HG03280 (cell line): ENCODE measurements around the gene RPGR.

Experiments used
- ATAC-seq: cut with Tn5 transposase; IDR thresholded peaks from one replicate; pipeline ENCODE4 v1.9.1; 2021; ENCODE audit warnings: mild to moderate bottlenecking, moderate library complexity; ENCODE audit not compliant: unreplicated experiment

The RPGR gene, protein sequence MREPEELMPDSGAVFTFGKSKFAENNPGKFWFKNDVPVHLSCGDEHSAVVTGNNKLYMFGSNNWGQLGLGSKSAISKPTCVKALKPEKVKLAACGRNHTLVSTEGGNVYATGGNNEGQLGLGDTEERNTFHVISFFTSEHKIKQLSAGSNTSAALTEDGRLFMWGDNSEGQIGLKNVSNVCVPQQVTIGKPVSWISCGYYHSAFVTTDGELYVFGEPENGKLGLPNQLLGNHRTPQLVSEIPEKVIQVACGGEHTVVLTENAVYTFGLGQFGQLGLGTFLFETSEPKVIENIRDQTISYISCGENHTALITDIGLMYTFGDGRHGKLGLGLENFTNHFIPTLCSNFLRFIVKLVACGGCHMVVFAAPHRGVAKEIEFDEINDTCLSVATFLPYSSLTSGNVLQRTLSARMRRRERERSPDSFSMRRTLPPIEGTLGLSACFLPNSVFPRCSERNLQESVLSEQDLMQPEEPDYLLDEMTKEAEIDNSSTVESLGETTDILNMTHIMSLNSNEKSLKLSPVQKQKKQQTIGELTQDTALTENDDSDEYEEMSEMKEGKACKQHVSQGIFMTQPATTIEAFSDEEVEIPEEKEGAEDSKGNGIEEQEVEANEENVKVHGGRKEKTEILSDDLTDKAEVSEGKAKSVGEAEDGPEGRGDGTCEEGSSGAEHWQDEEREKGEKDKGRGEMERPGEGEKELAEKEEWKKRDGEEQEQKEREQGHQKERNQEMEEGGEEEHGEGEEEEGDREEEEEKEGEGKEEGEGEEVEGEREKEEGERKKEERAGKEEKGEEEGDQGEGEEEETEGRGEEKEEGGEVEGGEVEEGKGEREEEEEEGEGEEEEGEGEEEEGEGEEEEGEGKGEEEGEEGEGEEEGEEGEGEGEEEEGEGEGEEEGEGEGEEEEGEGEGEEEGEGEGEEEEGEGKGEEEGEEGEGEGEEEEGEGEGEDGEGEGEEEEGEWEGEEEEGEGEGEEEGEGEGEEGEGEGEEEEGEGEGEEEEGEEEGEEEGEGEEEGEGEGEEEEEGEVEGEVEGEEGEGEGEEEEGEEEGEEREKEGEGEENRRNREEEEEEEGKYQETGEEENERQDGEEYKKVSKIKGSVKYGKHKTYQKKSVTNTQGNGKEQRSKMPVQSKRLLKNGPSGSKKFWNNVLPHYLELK

DNA sequence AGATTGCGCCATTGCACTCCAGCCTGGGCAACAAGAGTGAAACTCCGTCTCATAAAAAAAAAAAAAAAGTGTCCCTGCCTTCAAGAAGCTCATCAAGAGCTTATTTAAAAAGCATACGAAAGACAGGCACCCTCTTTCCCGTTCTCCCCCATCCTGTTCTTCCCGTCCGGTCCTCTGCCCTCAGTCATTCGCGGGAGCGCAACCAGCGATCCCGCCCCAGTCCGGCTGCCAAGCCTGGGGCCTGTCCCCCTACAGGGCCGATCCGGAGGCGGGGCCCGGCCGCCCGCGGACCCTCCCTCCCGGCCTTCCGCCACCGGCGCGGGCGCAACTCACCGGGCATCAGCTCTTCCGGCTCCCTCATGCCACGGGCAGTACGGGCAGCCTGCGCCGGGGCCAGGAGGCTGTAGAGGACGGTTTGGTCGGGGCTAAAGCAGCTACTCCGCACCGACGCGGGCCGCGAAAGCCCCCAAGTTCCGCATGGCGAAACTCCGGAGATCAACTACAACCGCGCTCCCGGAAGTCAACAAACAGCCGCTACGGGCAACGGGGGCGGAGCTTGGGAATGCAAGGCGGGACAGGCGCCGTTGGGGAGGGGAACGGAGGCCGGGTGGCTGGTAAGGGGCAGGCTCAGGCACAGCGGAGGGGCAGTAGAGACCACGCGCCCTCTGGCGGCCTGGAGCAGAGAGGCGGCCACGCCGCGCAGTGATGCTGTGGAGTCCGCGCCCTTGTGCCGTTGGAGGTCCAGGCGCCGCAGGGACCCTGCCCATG is at the start of gene RPGR:
Gene RPGR, minus strand, starts transcription at position 503 of the 768 bp plus-strand sequence. Its CDS starts 142 bp downstream, at position 361.
- peak; percentile 96 for ATAC-seq

- ATAC-seq: no peak
Measured at GRCh38 chrX:38376747-38377146, 49.4 kb upstream of the RPGR start.

GRCh38 chrX:38375891-38376290 is 48.6 kb upstream of the RPGR start:
- ATAC-seq: no peak

DNA sequence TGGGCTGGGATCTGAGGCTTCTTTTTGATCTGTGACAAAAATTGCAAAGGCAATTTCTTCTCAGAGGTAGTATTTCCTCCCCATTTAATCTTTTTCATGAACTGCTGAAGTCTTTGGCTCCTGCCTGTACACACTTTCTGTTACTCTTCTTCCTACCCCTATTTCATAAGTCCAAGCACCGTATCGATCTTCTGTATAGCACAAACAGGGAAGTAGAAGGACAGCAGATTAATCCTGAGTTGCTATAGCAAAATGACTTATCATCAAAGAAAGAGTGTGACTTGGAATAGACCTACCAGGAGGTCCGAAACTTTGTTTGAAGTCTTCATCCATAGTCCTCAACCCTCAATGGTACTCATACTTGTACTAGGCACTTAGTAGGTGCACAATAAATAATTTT is 47.1 kb upstream of the RPGR start:
- ATAC-seq: no peak

DNA sequence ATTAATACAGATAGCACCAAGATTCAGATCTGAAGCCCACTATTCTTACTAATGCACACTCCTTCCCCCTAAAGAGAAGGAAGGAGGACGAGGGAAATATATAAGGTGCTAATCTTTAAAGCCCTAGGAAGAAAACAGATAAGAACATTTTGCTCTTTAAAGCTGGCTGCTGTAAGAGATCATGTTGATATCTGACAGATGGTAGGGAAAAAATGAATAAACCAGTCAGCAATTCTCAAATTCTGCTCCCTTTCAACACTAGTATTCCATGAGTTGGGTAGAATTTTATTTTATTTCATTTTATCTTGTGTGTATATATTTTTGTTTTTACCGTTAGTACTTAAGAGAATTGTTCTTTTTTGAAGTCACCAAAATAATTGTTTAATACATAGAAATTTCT is 44.3 kb upstream of the RPGR start:
- ATAC-seq: no peak

DNA sequence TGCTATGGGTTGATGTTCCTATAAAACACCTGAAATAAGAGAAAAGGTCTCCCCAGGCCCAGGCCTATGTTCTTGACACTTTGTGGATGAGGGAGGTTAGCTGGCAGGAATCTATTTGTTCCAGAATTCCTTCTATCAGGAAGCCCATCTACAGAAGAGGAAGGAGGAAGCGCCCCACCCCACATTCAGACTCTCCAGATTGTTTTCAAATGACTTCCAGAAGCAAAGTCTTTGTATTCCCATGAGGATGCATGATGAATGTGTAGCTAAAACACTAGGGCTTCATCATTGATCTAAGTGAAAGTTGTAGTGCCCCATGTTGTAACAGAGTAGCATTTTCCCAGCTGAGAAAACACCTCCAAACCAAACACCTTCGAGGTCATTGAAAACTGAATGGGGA is 41.5 kb upstream of the RPGR start:
- ATAC-seq: no peak

DNA sequence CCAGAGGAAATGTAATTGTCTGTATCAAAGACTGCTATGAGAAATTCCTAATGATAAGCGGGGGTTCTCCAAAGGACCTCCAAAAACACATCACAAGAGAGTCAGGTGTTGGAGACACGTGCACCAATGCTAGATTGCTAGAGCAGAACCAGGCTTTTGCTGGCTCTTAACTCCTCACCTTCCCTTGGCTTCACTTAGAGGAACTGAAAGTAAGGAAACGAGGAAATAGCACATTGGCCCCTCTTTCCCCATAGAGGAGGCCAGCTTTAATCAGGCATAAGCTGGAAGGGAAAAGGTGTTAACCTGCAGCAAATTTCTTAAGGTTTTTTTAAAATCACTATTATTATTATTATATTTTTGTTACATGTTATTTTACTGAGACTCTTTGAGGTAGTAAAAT is 38.6 kb upstream of the RPGR start:
- ATAC-seq: no peak

- no peak for ATAC-seq
Measured at GRCh38 chrX:38363046-38363445, 35.7 kb upstream of the RPGR start.

- ATAC-seq: no peak
Measured at GRCh38 chrX:38357747-38358673, 30.7 kb upstream of the RPGR start.

DNA sequence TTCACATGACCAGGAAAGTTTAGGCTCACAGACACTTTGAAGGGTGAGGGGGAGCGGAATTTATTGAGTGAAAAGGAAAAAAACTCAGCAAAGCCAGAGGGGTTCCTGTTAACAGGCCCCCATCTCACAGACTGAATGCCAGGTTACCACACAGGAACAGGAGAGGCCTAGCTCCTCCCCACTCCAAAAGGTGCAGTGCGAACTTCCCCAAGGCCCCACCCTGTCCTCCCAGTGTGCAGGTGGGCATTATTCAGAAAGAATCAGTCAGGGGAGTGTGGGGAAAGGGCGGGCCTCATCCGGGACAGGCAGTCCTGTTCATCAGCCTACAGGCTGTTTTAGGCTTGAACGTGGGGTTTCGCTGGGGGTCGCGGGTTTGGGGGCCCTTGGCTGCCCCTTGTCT is 29.1 kb upstream of the RPGR start:
- ATAC-seq: no peak

DNA sequence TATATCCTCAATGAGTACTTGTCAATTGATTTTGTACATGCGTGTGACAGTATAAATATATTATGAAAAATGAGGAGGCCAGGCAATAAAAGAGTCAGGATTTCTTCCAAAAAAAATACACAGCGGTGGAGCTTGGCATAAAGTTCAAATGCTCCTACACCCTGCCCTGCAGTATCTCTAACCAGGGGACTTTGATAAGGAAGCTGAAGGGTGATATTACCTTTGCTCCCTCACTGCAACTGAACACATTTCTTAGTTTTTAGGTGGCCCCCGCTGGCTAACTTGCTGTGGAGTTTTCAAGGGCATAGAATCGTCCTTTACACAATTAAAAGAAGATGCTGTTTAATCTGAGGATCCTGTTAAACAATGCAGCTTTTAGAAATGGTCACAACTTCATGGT is 25.1 kb upstream of the RPGR start, which contains the start of gene OTC:
Gene OTC, plus strand, starts transcription at position 243 of the 400 bp plus-strand sequence. Its CDS starts 93 bp downstream, at position 336.
- ATAC-seq: no peak

GRCh38 chrX:38351346-38351745 is 24.0 kb upstream of the RPGR start:
- no peak for ATAC-seq

- no peak for ATAC-seq
Measured at GRCh38 chrX:38347136-38347535, 19.8 kb upstream of the RPGR start.

- ATAC-seq: no peak
Measured at GRCh38 chrX:38346150-38346549, 18.8 kb upstream of the RPGR start.

- no peak for ATAC-seq
Measured at GRCh38 chrX:38342853-38343778, 15.8 kb upstream of the RPGR start.

- ATAC-seq: no peak
Measured at GRCh38 chrX:38341442-38341841, 14.1 kb upstream of the RPGR start.

GRCh38 chrX:38336538-38337240 is 9.4 kb upstream of the RPGR start:
- no peak for ATAC-seq

DNA sequence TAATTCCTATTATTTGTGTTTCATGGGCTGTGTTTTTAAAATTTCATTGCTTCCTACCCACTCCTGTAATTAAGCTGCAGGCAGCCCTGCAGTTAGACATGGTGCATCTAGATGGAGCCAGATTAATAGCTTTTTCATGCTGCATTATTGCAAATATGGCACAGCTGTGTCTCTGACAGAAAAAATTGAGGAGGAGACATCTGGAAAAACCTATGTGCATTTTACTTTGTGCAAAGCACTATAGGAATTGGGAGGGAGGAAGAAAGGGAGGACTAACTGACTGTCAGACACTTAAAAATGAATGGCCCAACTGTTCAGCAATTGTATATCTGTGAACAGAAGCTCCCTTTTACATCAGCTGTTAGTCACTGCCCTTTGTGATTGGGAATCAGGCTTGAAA is 8.1 kb upstream of the RPGR start:
- ATAC-seq: no peak
